ENCODE data around the gene OPCML.
A peak's percentile ranks its signal among the peaks of the same experiment; 100 is the strongest.

The OPCML gene

GRCh38 chr11:132563050-132563449, 969.3 kb downstream of the OPCML start:
- Histone ChIP-seq H3K27me3 (ENCODE audit: control insufficient read depth in 3 of 3, insufficient read depth in 3 of 3, low read depth in 1 of 3, low read length in 3 of 3) (no peaks in the 10 kb centered on the region), H2BK12ac (ENCODE audit: low read length) (no peak overlapping the region), H3K4ac (ENCODE audit: low read length) (no peak overlapping the region), H4K91ac (ENCODE audit: low read depth, low read length, poor library complexity) (no peak overlapping the region), H2AK5ac (ENCODE audit: low read depth, low read length) (no peak overlapping the region), H3K9me3 (replicated peaks in 1 of 2; ENCODE audit: control insufficient read depth in 2 of 2, insufficient read depth in 1 of 2, low read depth in 1 of 2, low read length in 2 of 2) (no peaks in the 10 kb centered on the region), H3K9ac (ENCODE audit: low read depth, low read length, poor library complexity) (no peak overlapping the region), H2BK120ac (ENCODE audit: low read depth, low read length) (no peak overlapping the region), H3K4me3 (ENCODE audit: low read length in 2 of 2) (no peak overlapping the region), H3K79me1 (ENCODE audit: low read depth, low read length) (no peaks in the 10 kb centered on the region), H3K4me1 (ENCODE audit: control insufficient read depth in 2 of 2, insufficient read depth in 1 of 2, low read depth in 1 of 2, low read length in 2 of 2) (peaks cover 2 to 10% of the 10 kb centered on the region in 2 donors), H3K23ac (ENCODE audit: low read depth, low read length, poor library complexity) (no peak overlapping the region), H2BK5ac (ENCODE audit: low read length) (no peak overlapping the region), H2AFZ (ENCODE audit: low read length) (no peak overlapping the region), H3K18ac (ENCODE audit: low read length) (no peak overlapping the region), H4K8ac (ENCODE audit: low read depth, low read length) (no peak overlapping the region), H3K36me3 (replicated peaks in 1 of 2; ENCODE audit: control insufficient read depth in 2 of 2, insufficient read depth in 2 of 2, low read length in 2 of 2) (no peaks in the 10 kb centered on the region), H3K27ac (replicated peaks; ENCODE audit: low read length) (no peak overlapping the region), H2BK15ac (ENCODE audit: low read length) (no peak overlapping the region), H3K4me2 (ENCODE audit: insufficient read depth, low read length, poor library complexity, severe bottlenecking) (no peak overlapping the region), H3K14ac (ENCODE audit: low read length) (no peak overlapping the region)
- DNase-seq (ENCODE audit: low spot score), result no peak
- no CpG with 5 or more reads among the region's 2 CpGs for WGBS, 2 donors (ENCODE audit: extremely low coverage in 2 of 2, insufficient read length in 2 of 2, insufficient replicate concordance in 1 of 2)

DNA sequence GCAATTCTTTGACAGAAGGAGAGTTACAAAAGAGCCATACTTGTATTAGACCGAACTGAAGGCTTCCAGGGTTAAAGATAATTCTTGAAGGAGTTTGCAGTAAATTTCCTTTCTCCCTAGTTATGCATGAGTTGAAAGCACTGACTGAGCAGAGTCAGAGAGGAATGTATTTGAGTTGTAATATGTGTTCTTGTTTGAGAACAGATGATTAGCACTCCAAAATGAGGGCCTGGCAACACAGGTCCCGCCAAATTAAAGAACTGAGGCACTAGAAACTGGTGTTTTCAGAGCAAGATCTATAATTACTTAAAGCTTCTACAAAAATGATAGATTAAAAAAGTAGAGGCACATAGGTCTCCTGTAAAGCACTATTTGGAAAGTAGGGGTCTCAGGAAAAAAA, 970.4 kb downstream of the OPCML start:
- Histone ChIP-seq H3K4ac (ENCODE audit: low read length) (no peak overlapping the region), H3K36me3 (replicated peaks in 1 of 2; ENCODE audit: control insufficient read depth in 2 of 2, insufficient read depth in 2 of 2, low read length in 2 of 2) (no peaks in the 10 kb centered on the region), H3K27me3 (ENCODE audit: control insufficient read depth in 3 of 3, insufficient read depth in 3 of 3, low read depth in 1 of 3, low read length in 3 of 3) (no peaks in the 10 kb centered on the region), H3K27ac (replicated peaks; ENCODE audit: low read length) (no peak overlapping the region), H3K9ac (ENCODE audit: low read depth, low read length, poor library complexity) (no peak overlapping the region), H3K4me2 (ENCODE audit: insufficient read depth, low read length, poor library complexity, severe bottlenecking) (no peak overlapping the region), H3K4me1 (ENCODE audit: control insufficient read depth in 2 of 2, insufficient read depth in 1 of 2, low read depth in 1 of 2, low read length in 2 of 2) (peaks cover 2 to 10% of the 10 kb centered on the region in 2 donors), H2BK120ac (ENCODE audit: low read depth, low read length) (no peak overlapping the region), H2AK5ac (ENCODE audit: low read depth, low read length) (no peak overlapping the region), H2BK12ac (ENCODE audit: low read length) (no peak overlapping the region), H3K14ac (ENCODE audit: low read length) (no peak overlapping the region), H4K91ac (ENCODE audit: low read depth, low read length, poor library complexity) (no peak overlapping the region), H3K18ac (ENCODE audit: low read length) (no peak overlapping the region), H3K9me3 (replicated peaks in 1 of 2; ENCODE audit: control insufficient read depth in 2 of 2, insufficient read depth in 1 of 2, low read depth in 1 of 2, low read length in 2 of 2) (no peaks in the 10 kb centered on the region), H3K4me3 (ENCODE audit: low read length in 2 of 2) (no peak overlapping the region), H2BK15ac (ENCODE audit: low read length) (no peak overlapping the region), H2BK5ac (ENCODE audit: low read length) (no peak overlapping the region), H3K79me1 (ENCODE audit: low read depth, low read length) (no peaks in the 10 kb centered on the region), H3K23ac (ENCODE audit: low read depth, low read length, poor library complexity) (no peak overlapping the region), H4K8ac (ENCODE audit: low read depth, low read length) (no peak overlapping the region), H2AFZ (ENCODE audit: low read length) (peak overlapping the region; percentile 43)
- no CpG with 5 or more reads among the region's 2 CpGs for WGBS, 2 donors (ENCODE audit: extremely low coverage in 2 of 2, insufficient read length in 2 of 2, insufficient replicate concordance in 1 of 2)
- DNase-seq (ENCODE audit: low spot score), result no peak

GRCh38 chr11:132559331-132560036, 972.8 kb downstream of the OPCML start:
- H3K4me3 ChIP-seq (ENCODE audit: low read length in 2 of 2), result no peak overlapping the region
- DNase-seq (ENCODE audit: low spot score), result no peak
- no peak overlapping the region for H3K4ac ChIP-seq (ENCODE audit: low read length)
- H3K79me1 ChIP-seq (ENCODE audit: low read depth, low read length), result no peaks in the 10 kb centered on the region
- no peak overlapping the region for H2BK5ac ChIP-seq (ENCODE audit: low read length)
- H3K4me1 ChIP-seq (ENCODE audit: control insufficient read depth in 2 of 2, insufficient read depth in 1 of 2, low read depth in 1 of 2, low read length in 2 of 2), result peaks cover 2 to 10% of the 10 kb centered on the region in 2 donors
- peak overlapping the region; percentile 28 for H2AFZ ChIP-seq (ENCODE audit: low read length)
- H2BK12ac ChIP-seq (ENCODE audit: low read length), result no peak overlapping the region
- H3K14ac ChIP-seq (ENCODE audit: low read length), result no peak overlapping the region
- H4K8ac ChIP-seq (ENCODE audit: low read depth, low read length), result no peak overlapping the region
- H3K18ac ChIP-seq (ENCODE audit: low read length), result no peak overlapping the region
- H2AK5ac ChIP-seq (ENCODE audit: low read depth, low read length), result no peak overlapping the region
- WGBS, 2 donors (ENCODE audit: extremely low coverage in 2 of 2, insufficient read length in 2 of 2, insufficient replicate concordance in 1 of 2), result no CpG with 5 or more reads among the region's 5 CpGs
- H4K91ac ChIP-seq (ENCODE audit: low read depth, low read length, poor library complexity), result no peak overlapping the region
- H3K27me3 ChIP-seq (ENCODE audit: control insufficient read depth in 3 of 3, insufficient read depth in 3 of 3, low read depth in 1 of 3, low read length in 3 of 3), result no peaks in the 10 kb centered on the region
- no peak overlapping the region for H3K27ac ChIP-seq (replicated peaks; ENCODE audit: low read length)
- H3K9ac ChIP-seq (ENCODE audit: low read depth, low read length, poor library complexity), result no peak overlapping the region
- H3K36me3 ChIP-seq (replicated peaks in 1 of 2; ENCODE audit: control insufficient read depth in 2 of 2, insufficient read depth in 2 of 2, low read length in 2 of 2), result no peaks in the 10 kb centered on the region
- H2BK120ac ChIP-seq (ENCODE audit: low read depth, low read length), result no peak overlapping the region
- no peak overlapping the region for H3K4me2 ChIP-seq (ENCODE audit: insufficient read depth, low read length, poor library complexity, severe bottlenecking)
- H3K9me3 ChIP-seq (replicated peaks in 1 of 2; ENCODE audit: control insufficient read depth in 2 of 2, insufficient read depth in 1 of 2, low read depth in 1 of 2, low read length in 2 of 2), result no peaks in the 10 kb centered on the region
- no peak overlapping the region for H3K23ac ChIP-seq (ENCODE audit: low read depth, low read length, poor library complexity)
- H2BK15ac ChIP-seq (ENCODE audit: low read length), result no peak overlapping the region

DNA sequence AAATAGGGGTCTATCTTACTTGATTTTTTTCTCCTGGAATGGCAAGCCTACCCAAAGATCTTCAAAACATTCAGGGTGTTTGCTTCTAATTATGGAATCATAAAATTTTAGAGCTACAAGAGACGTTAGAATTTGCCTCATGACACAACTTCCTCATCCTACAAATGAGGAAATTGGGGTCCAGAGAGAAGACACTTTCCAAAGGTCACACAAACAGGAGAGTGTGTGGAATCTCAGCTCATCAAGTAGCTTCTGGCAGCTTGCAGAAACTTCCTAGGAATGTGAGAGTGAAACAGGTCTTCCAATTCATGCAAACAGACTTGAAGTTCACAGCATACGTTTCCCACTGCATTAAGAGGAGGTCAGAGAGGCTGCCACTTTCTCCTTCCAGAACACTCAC, 976.0 kb downstream of the OPCML start:
- Histone ChIP-seq H3K4me1 (ENCODE audit: control insufficient read depth in 2 of 2, insufficient read depth in 1 of 2, low read depth in 1 of 2, low read length in 2 of 2) (peaks cover 2 to 8% of the 10 kb centered on the region in 2 donors), H3K14ac (ENCODE audit: low read length) (no peak overlapping the region), H3K4me3 (ENCODE audit: low read length in 2 of 2) (no peak overlapping the region), H2AK5ac (ENCODE audit: low read depth, low read length) (no peak overlapping the region), H3K4ac (ENCODE audit: low read length) (no peak overlapping the region), H2AFZ (ENCODE audit: low read length) (no peak overlapping the region), H4K91ac (ENCODE audit: low read depth, low read length, poor library complexity) (no peak overlapping the region), H3K9ac (ENCODE audit: low read depth, low read length, poor library complexity) (no peak overlapping the region), H2BK120ac (ENCODE audit: low read depth, low read length) (no peak overlapping the region), H3K36me3 (replicated peaks in 1 of 2; ENCODE audit: control insufficient read depth in 2 of 2, insufficient read depth in 2 of 2, low read length in 2 of 2) (no peaks in the 10 kb centered on the region), H3K18ac (ENCODE audit: low read length) (no peak overlapping the region), H3K27ac (replicated peaks; ENCODE audit: low read length) (no peak overlapping the region), H2BK15ac (ENCODE audit: low read length) (no peak overlapping the region), H2BK5ac (ENCODE audit: low read length) (no peak overlapping the region), H3K23ac (ENCODE audit: low read depth, low read length, poor library complexity) (no peak overlapping the region), H3K27me3 (ENCODE audit: control insufficient read depth in 3 of 3, insufficient read depth in 3 of 3, low read depth in 1 of 3, low read length in 3 of 3) (no peaks in the 10 kb centered on the region), H3K79me1 (ENCODE audit: low read depth, low read length) (no peaks in the 10 kb centered on the region), H2BK12ac (ENCODE audit: low read length) (no peak overlapping the region), H4K8ac (ENCODE audit: low read depth, low read length) (no peak overlapping the region), H3K4me2 (ENCODE audit: insufficient read depth, low read length, poor library complexity, severe bottlenecking) (no peak overlapping the region), H3K9me3 (replicated peaks in 1 of 2; ENCODE audit: control insufficient read depth in 2 of 2, insufficient read depth in 1 of 2, low read depth in 1 of 2, low read length in 2 of 2) (peaks cover 0 to 4% of the 10 kb centered on the region in 2 donors)
- no peak for DNase-seq (ENCODE audit: low spot score)
- WGBS, 2 donors (ENCODE audit: extremely low coverage in 2 of 2, insufficient read length in 2 of 2, insufficient replicate concordance in 1 of 2), result no CpG with 5 or more reads among the region's 2 CpGs
